GM18519 (cell line): ENCODE measurements around the gene SEMA3A.

Source experiments
- ATAC-seq: cut with Tn5 transposase; IDR thresholded peaks from one replicate; pipeline ENCODE4 v1.9.1; 2021; ENCODE audit warnings: mild to moderate bottlenecking, moderate library complexity; ENCODE audit not compliant: unreplicated experiment, low FRiP score

SEMA3A gene

GRCh38 chr7:84113906-84114850, 80.4 kb downstream of the SEMA3A start:
- no peak for ATAC-seq

GRCh38 chr7:84113286-84113685, 81.3 kb downstream of the SEMA3A start:
- no peak for ATAC-seq

- ATAC-seq = no peak
Measured at GRCh38 chr7:84112771-84113170, 81.8 kb downstream of the SEMA3A start.

- ATAC-seq = no peak
Measured at GRCh38 chr7:84111842-84112241, 82.7 kb downstream of the SEMA3A start.

GRCh38 chr7:84110400-84110799, 84.2 kb downstream of the SEMA3A start:
- ATAC-seq = no peak

GRCh38 chr7:84108787-84109186, 85.8 kb downstream of the SEMA3A start:
- no peak for ATAC-seq

- ATAC-seq = no peak
Measured at GRCh38 chr7:84108119-84108518, 86.5 kb downstream of the SEMA3A start.

GRCh38 chr7:84107259-84107658, 87.3 kb downstream of the SEMA3A start:
- ATAC-seq = no peak

- no peak for ATAC-seq
Measured at GRCh38 chr7:84106291-84106690, 88.3 kb downstream of the SEMA3A start.

- no peak for ATAC-seq
Measured at GRCh38 chr7:84105586-84105985, 89.0 kb downstream of the SEMA3A start.

GRCh38 chr7:84104826-84105225, 89.8 kb downstream of the SEMA3A start:
- no peak for ATAC-seq

GRCh38 chr7:84102213-84102612, 92.4 kb downstream of the SEMA3A start:
- ATAC-seq = no peak

GRCh38 chr7:84100866-84101265, 93.7 kb downstream of the SEMA3A start:
- no peak for ATAC-seq

GRCh38 chr7:84095971-84096370, 98.6 kb downstream of the SEMA3A start:
- ATAC-seq = no peak

GRCh38 chr7:84092207-84092606, 102.4 kb downstream of the SEMA3A start:
- no peak for ATAC-seq

- no peak for ATAC-seq
Measured at GRCh38 chr7:84091318-84091717, 103.3 kb downstream of the SEMA3A start.

GRCh38 chr7:84088802-84089201, 105.8 kb downstream of the SEMA3A start:
- ATAC-seq = no peak

- no peak for ATAC-seq
Measured at GRCh38 chr7:84085998-84086397, 108.6 kb downstream of the SEMA3A start.

GRCh38 chr7:84085147-84085546, 109.4 kb downstream of the SEMA3A start:
- no peak for ATAC-seq

GRCh38 chr7:84083846-84084245, 110.7 kb downstream of the SEMA3A start:
- no peak for ATAC-seq

- no peak for ATAC-seq
Measured at GRCh38 chr7:84081973-84082522, 112.5 kb downstream of the SEMA3A start.

- ATAC-seq = no peak
Measured at GRCh38 chr7:84077336-84077735, 117.3 kb downstream of the SEMA3A start.
